ENCODE data around the gene CUX1. TPM values are rescaled to one million over a fixed set of nuclear protein-coding genes. Genes with fewer than 3 reads are reported as not detected.

Gene CUX1
- total RNA-seq, 4 donors from 2014 or later, result 42.8 to 59.0 (median 47.4) TPM

DNA sequence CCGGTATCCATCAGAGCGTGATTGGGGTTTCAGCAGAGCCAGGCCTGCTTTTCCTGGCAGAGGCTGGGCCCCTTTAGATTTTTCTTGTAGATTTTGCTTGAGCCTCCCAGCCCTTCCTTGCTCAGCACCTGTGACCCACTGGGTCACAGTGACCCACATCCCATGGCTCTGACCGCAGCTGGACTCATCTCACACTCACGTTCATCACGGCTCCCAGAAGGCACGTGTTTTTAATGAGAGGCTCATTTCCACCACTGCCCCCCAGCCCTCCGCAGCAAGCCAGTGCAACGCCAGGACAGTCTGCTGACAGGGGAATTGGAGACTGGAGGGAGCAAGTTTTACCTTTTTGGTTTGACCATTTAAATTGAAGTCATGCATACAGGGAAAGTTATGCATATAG, 155.7 kb downstream of the CUX1 start:
- TF ChIP-seq CTCF (IDR thresholded peaks at IDR 0.05; ENCODE audit: low read depth), result no peak

- no peak for TF ChIP-seq CTCF (IDR thresholded peaks at IDR 0.05; ENCODE audit: low read depth)
These were observed 157.0 kb downstream of the CUX1 start for GRCh38 chr7:101974393-101974792.

GRCh38 chr7:101975046-101975445, 157.6 kb downstream of the CUX1 start:
- no peak for TF ChIP-seq CTCF (IDR thresholded peaks at IDR 0.05; ENCODE audit: low read depth)

DNA sequence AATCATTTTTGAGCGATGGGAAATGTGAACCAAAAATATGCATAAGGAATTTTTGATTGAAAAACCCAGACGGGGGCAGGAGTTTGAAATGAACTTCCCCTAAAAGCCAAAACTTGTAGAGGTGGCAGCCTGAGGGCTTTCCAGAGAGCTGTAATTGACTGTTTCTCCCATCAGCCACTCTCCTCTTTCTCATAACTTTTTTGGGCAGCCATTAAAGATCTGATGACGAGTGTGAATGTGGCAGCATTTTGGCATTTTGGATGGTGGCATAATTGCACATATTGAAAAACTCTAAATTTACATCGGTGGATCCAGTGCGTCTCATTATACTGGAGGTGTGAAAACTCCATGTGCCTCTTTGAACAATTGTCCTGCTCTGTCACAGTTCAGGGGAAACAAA, 159.0 kb downstream of the CUX1 start:
- no peak for TF ChIP-seq CTCF (IDR thresholded peaks at IDR 0.05; ENCODE audit: low read depth)

GRCh38 chr7:101977249-101977648, 159.8 kb downstream of the CUX1 start:
- TF ChIP-seq CTCF (IDR thresholded peaks at IDR 0.05; ENCODE audit: low read depth), result no peak

- no peak for TF ChIP-seq CTCF (IDR thresholded peaks at IDR 0.05; ENCODE audit: low read depth)
These were observed 161.3 kb downstream of the CUX1 start for GRCh38 chr7:101978683-101979082.

GRCh38 chr7:101983147-101983811, 165.9 kb downstream of the CUX1 start:
- TF ChIP-seq CTCF (IDR thresholded peaks at IDR 0.05; ENCODE audit: low read depth), result no peak

Measured in subcutaneous adipose tissue (tissue), 4 donors.